ENCODE results near the gene CTXN1.

DNA sequence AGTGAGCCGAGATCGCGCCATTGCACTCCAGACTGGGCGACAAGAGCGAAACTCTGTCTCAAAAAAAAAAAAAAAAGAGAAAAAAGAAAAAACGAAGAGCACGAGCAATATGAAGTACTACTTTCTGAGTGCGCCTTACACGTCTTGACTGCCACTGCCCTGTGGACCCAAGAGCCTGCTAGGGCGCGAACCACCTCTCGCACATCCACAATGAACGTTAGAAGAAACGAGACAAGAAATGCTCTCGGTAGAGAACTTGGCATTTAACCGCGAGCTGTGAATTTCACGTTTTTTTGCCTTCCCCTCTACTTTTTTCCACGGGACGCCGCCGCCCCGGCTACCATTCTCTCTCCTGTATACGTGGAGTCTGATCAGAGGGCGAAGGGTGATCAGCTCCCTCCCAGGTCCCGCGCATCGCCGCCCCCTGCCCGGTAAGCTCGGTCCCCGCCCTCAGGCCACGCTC, 17.1 kb upstream of the CTXN1 start:
- TF ChIP-seq, protein P1, sequence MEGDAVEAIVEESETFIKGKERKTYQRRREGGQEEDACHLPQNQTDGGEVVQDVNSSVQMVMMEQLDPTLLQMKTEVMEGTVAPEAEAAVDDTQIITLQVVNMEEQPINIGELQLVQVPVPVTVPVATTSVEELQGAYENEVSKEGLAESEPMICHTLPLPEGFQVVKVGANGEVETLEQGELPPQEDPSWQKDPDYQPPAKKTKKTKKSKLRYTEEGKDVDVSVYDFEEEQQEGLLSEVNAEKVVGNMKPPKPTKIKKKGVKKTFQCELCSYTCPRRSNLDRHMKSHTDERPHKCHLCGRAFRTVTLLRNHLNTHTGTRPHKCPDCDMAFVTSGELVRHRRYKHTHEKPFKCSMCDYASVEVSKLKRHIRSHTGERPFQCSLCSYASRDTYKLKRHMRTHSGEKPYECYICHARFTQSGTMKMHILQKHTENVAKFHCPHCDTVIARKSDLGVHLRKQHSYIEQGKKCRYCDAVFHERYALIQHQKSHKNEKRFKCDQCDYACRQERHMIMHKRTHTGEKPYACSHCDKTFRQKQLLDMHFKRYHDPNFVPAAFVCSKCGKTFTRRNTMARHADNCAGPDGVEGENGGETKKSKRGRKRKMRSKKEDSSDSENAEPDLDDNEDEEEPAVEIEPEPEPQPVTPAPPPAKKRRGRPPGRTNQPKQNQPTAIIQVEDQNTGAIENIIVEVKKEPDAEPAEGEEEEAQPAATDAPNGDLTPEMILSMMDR (IDR thresholded peaks at IDR 0.05) = no peak
- no peak for TF ChIP-seq POLR2A (IDR thresholded peaks at IDR 0.05)
- TF ChIP-seq EP300 (IDR thresholded peaks at IDR 0.05) = no peak
